Measurements from ENCODE around the gene DRG2.

DRG2 gene

DNA sequence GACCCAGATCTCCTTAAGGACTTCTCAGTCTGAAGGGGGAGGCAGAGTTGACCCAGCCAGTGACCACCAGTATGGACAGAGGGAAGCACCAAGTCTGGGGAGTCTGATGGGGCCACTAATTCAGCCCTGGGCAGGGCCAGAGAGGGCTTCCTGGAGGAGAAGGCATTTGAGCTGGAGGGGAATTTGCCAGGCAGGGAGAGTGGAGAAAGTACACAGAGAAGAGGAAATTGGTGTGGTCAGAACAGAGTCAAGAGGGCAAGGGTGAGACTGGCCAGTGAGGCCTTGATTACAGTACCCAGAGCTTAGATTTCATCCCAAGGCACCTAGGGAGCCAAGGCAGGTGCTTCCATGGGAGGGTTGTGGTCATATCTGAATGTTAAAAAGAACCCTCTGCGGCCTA is 57.1 kb downstream of the DRG2 start:
- DNase-seq: no peak

DNA sequence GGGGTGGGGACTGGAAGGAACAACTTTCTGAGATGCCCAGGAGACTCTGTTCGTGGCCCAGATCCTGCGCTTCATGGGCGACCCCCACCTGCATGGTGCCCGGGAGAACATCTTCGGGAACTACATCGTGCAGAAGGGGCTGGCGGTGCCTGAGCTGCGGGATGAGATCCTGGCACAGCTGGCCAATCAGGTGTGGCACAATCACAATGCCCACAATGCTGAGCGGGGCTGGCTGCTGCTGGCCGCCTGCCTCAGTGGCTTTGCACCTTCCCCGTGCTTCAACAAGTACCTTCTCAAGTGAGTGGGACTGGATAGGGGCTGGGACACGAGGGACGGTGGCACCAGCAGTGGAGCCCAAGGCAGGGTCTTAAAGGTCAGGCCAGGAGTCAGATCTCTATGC is 58.1 kb downstream of the DRG2 start:
- DNase-seq: no peak

DNA sequence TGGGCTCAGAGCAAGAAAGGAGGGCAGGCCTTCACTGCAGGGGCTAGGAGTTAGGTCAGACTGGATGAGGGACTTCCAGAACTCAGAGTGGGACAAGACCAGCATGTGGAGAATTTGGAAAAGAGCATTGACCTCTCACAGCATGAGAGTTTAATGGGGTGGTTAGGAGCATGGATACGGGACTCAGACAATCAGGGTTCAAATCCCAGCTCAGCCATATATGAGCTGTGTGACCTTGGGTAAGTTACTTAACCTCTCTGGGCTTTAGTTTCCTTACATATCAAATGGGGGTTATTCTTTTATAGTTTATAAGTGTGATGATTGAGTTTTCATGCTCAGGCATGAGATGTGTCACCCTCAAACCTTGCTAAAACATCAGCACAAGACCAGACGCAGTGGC is 58.5 kb downstream of the DRG2 start:
- DNase-seq: no peak

DNA sequence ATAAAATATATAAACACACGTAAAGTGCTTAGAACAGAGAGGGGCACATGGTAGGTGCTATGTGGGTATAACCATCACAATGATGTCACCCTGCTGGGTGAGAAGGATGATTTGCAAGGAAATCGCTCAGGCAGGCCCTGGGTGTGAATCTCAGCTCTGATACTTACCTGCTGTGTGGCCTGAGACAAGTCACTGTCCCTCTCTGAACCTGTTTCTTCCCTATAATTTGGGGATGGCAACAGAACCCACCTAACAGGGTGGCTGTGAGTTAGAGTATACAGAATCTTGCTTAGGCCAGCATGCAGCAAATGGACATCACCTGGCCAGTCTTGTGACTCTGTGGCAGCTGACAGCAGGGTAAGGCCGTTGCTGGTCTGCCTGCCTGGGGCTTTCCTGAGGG is 59.2 kb downstream of the DRG2 start:
- DNase-seq: no peak

DNA sequence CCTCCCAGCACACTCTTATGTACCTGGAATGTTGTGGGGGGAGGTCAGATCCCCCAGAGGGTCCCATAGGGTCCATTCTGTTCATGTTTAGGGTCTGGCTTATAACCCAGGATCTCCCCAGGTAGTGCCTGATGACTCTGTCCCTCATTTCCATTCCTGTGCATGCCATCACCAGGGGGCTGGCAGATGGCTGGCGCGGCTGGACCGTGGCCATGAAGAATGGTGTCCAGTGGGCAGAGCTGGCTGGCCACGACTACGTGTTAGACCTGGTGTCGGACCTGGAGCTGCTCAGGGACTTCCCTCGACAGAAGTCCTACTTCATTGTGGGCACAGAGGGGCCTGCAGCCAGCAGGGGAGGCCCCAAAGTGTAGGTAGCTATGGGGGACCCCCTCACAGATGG is 60.8 kb downstream of the DRG2 start:
- DNase-seq: no peak

DNA sequence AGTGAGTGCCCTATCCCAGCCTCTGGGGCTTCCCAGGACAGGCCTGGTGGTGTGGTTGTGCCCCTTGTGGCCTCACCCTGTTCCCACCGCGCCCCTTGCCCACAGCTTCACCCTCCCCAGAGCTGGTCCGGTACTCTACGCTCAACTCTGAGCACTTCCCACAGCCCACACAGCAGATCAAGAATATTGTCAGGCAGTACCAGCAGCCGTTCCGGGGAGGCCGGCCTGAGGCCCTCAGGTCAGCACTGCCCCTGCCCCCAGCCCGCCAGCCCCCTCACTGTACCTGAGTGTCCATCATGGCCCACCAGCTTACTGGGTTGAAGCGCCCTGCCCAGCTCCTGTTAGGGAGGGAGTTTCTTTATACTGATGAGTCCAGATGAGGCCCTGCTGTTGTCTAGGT is 63.5 kb downstream of the DRG2 start:
- no peak for DNase-seq

DNA sequence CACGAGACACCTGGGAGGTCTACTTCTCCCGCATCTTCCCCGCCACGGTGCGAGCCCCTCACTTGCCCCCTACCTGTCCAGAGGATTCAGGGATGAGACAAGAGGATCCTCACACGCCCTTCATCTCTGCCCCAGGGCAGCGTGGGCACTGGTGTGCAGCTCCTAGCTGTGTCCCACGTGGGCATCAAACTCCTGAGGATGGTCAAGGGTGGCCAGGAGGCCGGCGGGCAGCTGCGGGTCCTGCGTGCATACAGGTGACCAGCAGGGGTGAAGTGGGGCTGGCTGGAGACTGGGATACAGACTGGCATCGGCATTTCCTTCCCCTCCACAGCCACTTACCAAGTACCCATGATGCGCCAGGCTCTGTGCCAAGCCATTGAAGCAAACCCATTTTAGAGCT is 67.4 kb downstream of the DRG2 start:
- no peak for DNase-seq

DNA sequence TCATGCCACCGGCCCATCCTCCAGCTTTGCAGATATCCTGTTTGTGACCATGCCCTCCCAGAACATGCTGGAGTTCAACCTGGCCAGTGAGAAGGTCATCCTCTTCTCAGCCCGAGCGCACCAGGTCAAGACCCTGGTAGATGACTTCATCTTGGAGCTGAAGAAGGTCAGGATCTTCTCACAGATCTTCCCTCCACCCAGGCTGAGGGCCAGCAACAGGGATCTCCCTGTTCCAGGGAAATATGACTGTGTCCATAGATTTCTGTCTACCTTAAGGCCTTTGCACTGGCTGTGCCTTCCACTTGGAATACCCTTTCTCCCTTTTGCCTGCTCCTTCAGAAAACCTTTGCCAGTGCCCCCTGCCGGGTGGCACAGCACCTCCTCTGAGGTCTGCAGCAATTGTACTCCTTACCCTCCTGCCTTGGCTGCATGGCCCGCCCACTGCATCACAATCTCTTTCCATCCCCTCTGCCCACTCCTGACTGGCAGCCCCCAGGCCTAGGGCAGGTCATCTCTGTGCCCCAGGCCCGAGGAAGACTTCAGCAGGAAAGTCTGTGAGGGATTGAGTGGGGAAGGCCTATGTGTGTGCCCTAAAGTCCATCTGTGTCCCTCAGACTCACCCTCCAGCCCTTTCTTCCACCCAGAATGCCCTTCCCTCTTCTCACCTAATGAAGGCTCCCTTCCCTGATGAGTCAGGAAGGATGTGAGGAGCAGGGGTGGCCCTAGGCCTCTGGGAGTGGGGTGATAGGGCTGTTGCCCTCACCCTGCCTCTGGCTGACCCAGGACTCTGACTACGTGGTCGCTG is 68.6 kb downstream of the DRG2 start:
- DNase-seq: no peak

DNA sequence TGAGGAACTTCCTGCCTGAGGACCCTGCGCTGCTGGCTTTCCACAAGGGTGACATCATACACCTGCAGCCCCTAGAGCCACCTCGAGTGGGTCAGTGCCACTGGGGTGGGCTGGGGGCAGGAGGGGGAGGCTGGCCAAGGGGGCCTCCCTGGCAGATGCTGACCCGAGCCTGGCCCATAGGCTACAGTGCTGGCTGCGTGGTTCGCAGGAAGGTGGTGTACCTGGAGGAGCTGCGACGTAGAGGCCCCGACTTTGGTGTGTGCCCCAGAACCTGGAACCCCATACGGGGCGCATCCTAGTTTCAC is 69.2 kb downstream of the DRG2 start:
- no peak for DNase-seq
